Heart left ventricle (tissue), 16 donors: Measurements from ENCODE around the gene LRRC40. TPM values are rescaled to one million over a fixed set of nuclear protein-coding genes. Genes with fewer than 3 reads are reported as not detected.

Experiments used
- ATAC-seq, 4 donors: fragments of 200-7000 bp; cut with Tn5 transposase; one replicate each; pipeline ENCODE4 v1.9.1; 2020 to 2022; ENCODE audit warnings: moderate library complexity in 4 of 4, mild to moderate bottlenecking in 3 of 4, moderate number of reproducible peaks in 1 of 4
- DNase-seq, 5 donors: peaks; one replicate each; pipeline ENCODE4 v3.0.0-alpha.2; 2020
- H3K27ac ChIP-seq, 12 donors: fragments of 200-600 bp; sonication (generic) in 4 of 12; one replicate each; pipeline versions ENCODE4 v1.5.0 to v1.8.0; 2016 to 2022; ENCODE audit warnings: mild to moderate bottlenecking in 2 of 12
- H3K27me3 ChIP-seq, 9 donors: fragments of 200-600 bp; sonication (generic) in 2 of 9; one replicate each; pipeline versions ENCODE4 v1.5.1 to v1.8.0; 2016 to 2022; ENCODE audit warnings: mild to moderate bottlenecking in 3 of 9
- H3K36me3 ChIP-seq, 9 donors: fragments of 200-600 bp; sonication (generic) in 2 of 9; one replicate each; pipeline versions ENCODE4 v1.5.0 to v1.8.0; 2018 to 2022; ENCODE audit warnings: mild to moderate bottlenecking in 2 of 9
- H3K4me1 ChIP-seq, 12 donors: fragments of 200-600 bp; sonication (generic) in 4 of 12; one replicate each; pipeline versions ENCODE4 v1.5.0 to v1.8.0; 2016 to 2022; ENCODE audit warnings: mild to moderate bottlenecking in 3 of 12
- H3K4me3 ChIP-seq, 12 donors: fragments of 200-600 bp; sonication (generic) in 4 of 12; one replicate each; pipeline versions ENCODE4 v1.5.0 to v1.8.0; 2017 to 2022; ENCODE audit warnings: mild to moderate bottlenecking in 9 of 12, moderate library complexity in 4 of 12
- H3K9me3 ChIP-seq, 12 donors: fragments of 200-600 bp; sonication (generic) in 4 of 12; one replicate each; pipeline versions ENCODE4 v1.5.0 to v1.8.0; 2016 to 2022; ENCODE audit warnings: mild to moderate bottlenecking in 1 of 12
- POLR2A ChIP-seq, 2 donors: fragments of 450-650 bp; IDR thresholded peaks; one replicate each; pipeline ENCODE4 v1.6.1; 2017; ENCODE audit warnings: antibody characterized with exemption in 2 of 2, mild to moderate bottlenecking in 2 of 2, moderate library complexity in 2 of 2
- WGBS, 4 donors: extraction: QIAGEN DNeasy Blood & Tissue Kit in 2 of 4; methylation state at CpG; one replicate each; pipeline versions ENCODE4 v1.1.5 to v1.1.7; 2013 to 2018; 5-methylcytosine and 5-hydroxymethylcytosine counted together
- intact Hi-C, 10 donors: fragments of 100-400 bp; cut with DNase I; formaldehyde crosslinking; loops; one replicate each; pipeline versions ENCODE4 v1.11.1 to v1.14.2; 2022
- polyA plus RNA-seq, 2 donors: library from polyadenylated mRNA; stranded (reverse); fragments of 200-250 nt; gene quantifications; one replicate each; pipeline ENCODE4 v1.2.3, GENCODE V29; 2013
- total RNA-seq, 9 donors: library from RNA; depleted of rRNA in 2 of 9; stranded (reverse); fragments of >200 nt in 2 of 9; fragmentation: NEBNext Ultra II Directional in 3 of 9; extraction: Animal tissue kit (Norgen Biotek cat#: 25700) in 3 of 9; gene quantifications; one replicate each; pipeline versions ENCODE4 v1.1.0 to v1.2.4, GENCODE V29; 2016 to 2023
- TF ChIP-seq, protein P1 (sequence below), 12 donors: fragments of 200-600 bp; sonication (generic) in 4 of 12; IDR thresholded peaks; one replicate each; pipeline versions ENCODE4 v1.5.0 to v1.8.0; 2018 to 2022; ENCODE audit warnings: antibody characterized with exemption in 12 of 12, mild to moderate bottlenecking in 5 of 12
- donor health status: ischemic (EF 13 %, LVEDD 7.1; RV severe dilation, severe dysfunction).
- donor health status: healthy with polysubstance abuse.
- donor health status: DM: no; HTN: yes; CAD: no.
- donor health status: DM: no; HTN: no; CAD: no.
- donor health status: ischemic (EF 25% LVEDD 6.9; RV normal size, moderate dysfunction).
- donor health status: ischemic (EF 25% LVEDD 5.7; RV mildly dilated, moderate dysfunction).
- donor health status: healthy.
- donor health status: DM: yes; HTN: yes; CAD: no.
- donor health status: ischemic (EF 35%, LVEDD 5.7; RV mildly dilated, moderate dysfunction).
- donor health status: nonischemic (EF 11% LVEDD 7.7; RV severe dilation, severe dysfunction).
- donor health status: DM: yes; HTN: yes; CAD: no.
- donor health status: PGD.
- donor health status: ischemic (EF 29% LVEDD 5.4; RV normal size, mild dysfunction).
- donor health status: nonischemic (EF 23%, LVEDD 6.1; RV moderate dilation, normal function).

Gene LRRC40
- total and polyA plus RNA-seq, 11 donors = 6.7 to 13.0 (median 10.9) TPM

DNA sequence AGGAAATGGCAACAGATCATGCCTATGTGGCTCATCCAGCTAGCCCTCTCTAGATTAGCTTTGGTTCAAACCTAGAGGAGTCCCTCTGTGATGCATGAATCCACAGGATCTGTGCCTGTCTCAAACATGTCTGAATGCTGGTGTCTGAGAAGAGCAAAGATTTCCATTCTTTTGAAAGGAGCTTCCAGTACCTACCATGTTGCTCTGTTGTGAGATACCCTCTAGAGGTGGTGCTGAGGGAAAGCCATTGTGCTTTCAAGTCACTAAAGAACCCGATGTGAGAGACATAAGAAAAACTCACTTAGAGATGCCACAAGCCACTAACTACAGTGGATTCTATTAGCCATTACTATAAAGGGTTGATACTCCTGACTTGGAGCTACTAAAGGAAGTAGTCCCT lies 103.6 kb downstream of the LRRC40 start:
- WGBS, 4 donors = 50 to 85% (median 69%) methylated on average over 1 of the region's 1 CpG
- H3K4me1 ChIP-seq = no peaks in the 10 kb centered on the region
- no peak overlapping the region for H3K27ac ChIP-seq
- TF ChIP-seq, protein P1, sequence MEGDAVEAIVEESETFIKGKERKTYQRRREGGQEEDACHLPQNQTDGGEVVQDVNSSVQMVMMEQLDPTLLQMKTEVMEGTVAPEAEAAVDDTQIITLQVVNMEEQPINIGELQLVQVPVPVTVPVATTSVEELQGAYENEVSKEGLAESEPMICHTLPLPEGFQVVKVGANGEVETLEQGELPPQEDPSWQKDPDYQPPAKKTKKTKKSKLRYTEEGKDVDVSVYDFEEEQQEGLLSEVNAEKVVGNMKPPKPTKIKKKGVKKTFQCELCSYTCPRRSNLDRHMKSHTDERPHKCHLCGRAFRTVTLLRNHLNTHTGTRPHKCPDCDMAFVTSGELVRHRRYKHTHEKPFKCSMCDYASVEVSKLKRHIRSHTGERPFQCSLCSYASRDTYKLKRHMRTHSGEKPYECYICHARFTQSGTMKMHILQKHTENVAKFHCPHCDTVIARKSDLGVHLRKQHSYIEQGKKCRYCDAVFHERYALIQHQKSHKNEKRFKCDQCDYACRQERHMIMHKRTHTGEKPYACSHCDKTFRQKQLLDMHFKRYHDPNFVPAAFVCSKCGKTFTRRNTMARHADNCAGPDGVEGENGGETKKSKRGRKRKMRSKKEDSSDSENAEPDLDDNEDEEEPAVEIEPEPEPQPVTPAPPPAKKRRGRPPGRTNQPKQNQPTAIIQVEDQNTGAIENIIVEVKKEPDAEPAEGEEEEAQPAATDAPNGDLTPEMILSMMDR (IDR thresholded peaks at IDR 0.05) = no peak
- TF ChIP-seq POLR2A (IDR thresholded peaks at IDR 0.05) = no peak
- no peaks in the 10 kb centered on the region for H3K36me3 ChIP-seq
- intact Hi-C loops = no loop called here
- DNase-seq = no peak
- H3K4me3 ChIP-seq = no peak overlapping the region
- ATAC-seq = no peak
- no peaks in the 10 kb centered on the region for H3K27me3 ChIP-seq
- H3K9me3 ChIP-seq = no peaks in the 10 kb centered on the region

DNA sequence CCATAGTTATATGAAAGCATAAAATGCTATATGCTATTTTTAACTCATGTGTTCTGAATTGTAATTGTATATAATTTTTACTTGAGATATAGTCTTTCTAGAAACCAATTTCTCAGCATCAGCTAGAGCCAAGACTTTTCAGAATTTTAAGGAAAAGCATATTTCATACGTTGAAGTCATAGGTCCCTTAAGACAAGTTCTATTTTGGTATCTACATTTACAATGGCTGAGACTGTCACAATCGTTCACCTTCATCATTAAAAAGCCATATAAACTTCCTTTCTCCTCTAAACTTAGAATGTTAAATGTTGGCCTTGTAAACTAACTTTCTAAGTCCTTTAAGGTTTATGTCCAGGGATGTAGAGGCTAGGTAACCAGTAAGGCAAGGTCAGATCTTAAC lies 104.1 kb downstream of the LRRC40 start:
- 62 to 72% (median 65%) methylated on average over 2 of the region's 2 CpGs for WGBS, 4 donors
- ATAC-seq (no peak), DNase-seq (no peak)

More for the DNA sequence above, 104.1 kb downstream of the LRRC40 start:
- TF ChIP-seq, protein P1 (IDR thresholded peaks at IDR 0.05) = no peak
- TF ChIP-seq POLR2A (IDR thresholded peaks at IDR 0.05) = no peak
- Histone ChIP-seq H3K9me3 (no peaks in the 10 kb centered on the region), H3K27me3 (no peaks in the 10 kb centered on the region), H3K4me1 (no peaks in the 10 kb centered on the region), H3K27ac (no peak overlapping the region), H3K36me3 (no peaks in the 10 kb centered on the region), H3K4me3 (no peak overlapping the region)
- intact Hi-C loops = no loop called here

Other genes starting within 250 kb of the LRRC40 start
- gene SRSF11, start 15.8 kb upstream of the LRRC40 start, total RNA-seq = 10 to 100 TPM; 27.9 to 73.2 (median 53.6) TPM
- gene SRSF11, start 15.8 kb upstream of the LRRC40 start, polyA plus RNA-seq = 10 to 100 TPM; 46.3 to 57.0 TPM
- gene ANKRD13C, start 149.1 kb upstream of the LRRC40 start, total RNA-seq = 10 to 100 TPM in 7 of 9 donors, 1 to 10 TPM in 2; 8.5 to 14.8 (median 11.1) TPM
- 10 to 100 TPM in 1 of 2 donors, 1 to 10 TPM in 1; 4.0 to 10.0 TPM for gene ANKRD13C, start 149.1 kb upstream of the LRRC40 start, polyA plus RNA-seq
- 1 to 10 TPM in 7 of 9 donors, under 1 TPM in 2; 0.74 to 3.9 (median 1.6) TPM for gene CTH, start 205.7 kb upstream of the LRRC40 start, total RNA-seq
- 1 to 10 TPM; 1.5 to 2.7 TPM for gene CTH, start 205.7 kb upstream of the LRRC40 start, polyA plus RNA-seq